ENCODE data around the gene PLEKHG4B. TPM values are rescaled to one million over a fixed set of nuclear protein-coding genes. Genes with fewer than 3 reads are reported as not detected.

The PLEKHG4B gene
- total and polyA plus RNA-seq, 2 of the 8 experiments (the other 6 are each of a cell fraction or from before 2014, with no cell fraction given): 31.1 to 43.6 TPM

DNA sequence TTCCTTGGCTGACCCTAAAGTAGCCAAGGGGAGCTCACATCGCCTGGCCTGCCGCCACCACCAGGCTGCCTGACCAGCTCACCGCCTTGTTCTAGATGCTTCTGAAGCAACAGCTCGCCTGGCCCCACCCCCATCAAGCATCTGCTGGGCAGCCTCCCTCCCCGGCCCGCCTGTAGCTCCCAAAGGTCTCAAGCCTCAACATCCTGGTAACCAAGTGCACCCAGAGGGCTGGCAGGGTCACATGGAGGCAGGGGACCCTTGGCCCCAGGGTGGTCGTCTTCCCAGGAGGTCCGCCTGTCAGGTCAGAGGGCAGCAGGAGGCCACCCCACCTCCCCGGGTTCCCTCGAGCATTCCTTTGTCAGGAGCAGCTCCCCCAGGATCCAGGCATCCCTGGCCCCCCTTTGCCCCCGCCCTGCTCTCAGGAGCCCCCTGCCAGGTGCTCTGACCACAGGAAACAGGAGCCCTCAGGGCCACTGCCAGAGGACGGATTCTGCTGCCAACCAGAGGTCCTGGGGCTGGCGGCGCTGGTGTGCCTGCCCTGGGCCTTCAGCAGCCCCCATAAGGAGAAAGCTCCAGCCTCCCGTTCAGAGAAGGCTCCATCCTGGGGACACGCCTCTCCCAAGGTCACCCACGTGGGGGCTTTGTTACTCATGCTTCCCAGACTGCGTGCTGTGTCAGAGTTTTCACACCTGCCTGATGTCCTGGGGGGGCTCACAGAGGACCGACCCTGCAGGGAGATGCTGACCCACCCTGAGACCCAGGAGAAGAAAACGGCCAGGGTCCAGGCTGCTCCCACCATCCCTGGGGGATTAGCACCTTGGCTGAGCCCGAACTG is 95.9 kb downstream of the PLEKHG4B start:
- POLR2A ChIA-PET (ENCODE audit: partially characterized antibody): interaction anchor here (0.8 to 1.5 kb wide), 6 partner anchors 8 to 50 kb away, joined by 3 to 9 read pairs (median 3); partner anchors contain the start of genes CCDC127 and SDHA
- TF ChIP-seq HDAC6 (IDR thresholded peaks at IDR 0.05; ENCODE audit: low read depth, low read length) (no peak), BCL11A (IDR thresholded peaks at IDR 0.05; ENCODE audit: low read depth in 2 of 2, low read length in 2 of 2) (no peak), MAX (IDR thresholded peaks at IDR 0.05) (peak; percentile 63)

More for the DNA sequence above, 95.9 kb downstream of the PLEKHG4B start:
- H3K4me3 ChIP-seq (ENCODE audit: extremely low read depth in 1 of 4, insufficient read depth in 2 of 4, low read depth in 3 of 4, low read length in 4 of 4): no peak overlapping the region
- no peaks in the 10 kb centered on the region for H3K23me2 ChIP-seq (ENCODE audit: low read depth, low read length)
- H2BK20ac ChIP-seq (ENCODE audit: low read length): no peak overlapping the region
- no peak overlapping the region for H2AK5ac ChIP-seq (ENCODE audit: low read depth, low read length)
- H3K4me2 ChIP-seq (ENCODE audit: insufficient read depth in 1 of 2, low read depth in 2 of 2, low read length in 2 of 2): no peak overlapping the region
- no peak overlapping the region for H2AFZ ChIP-seq (ENCODE audit: low read length)
- no peak overlapping the region for H4K91ac ChIP-seq (replicated peaks; ENCODE audit: insufficient read length, low read length)
- no peaks in the 10 kb centered on the region; the same call in 1 of the 2 replicates for H3K79me1 ChIP-seq (ENCODE audit: low read depth, low read length)
- peaks cover 0 to 12% (median 9%) of the 10 kb centered on the region in 4 experiments; a peak in 5 of 7 replicates for H3K4me1 ChIP-seq (replicated peaks in 1 of 4; ENCODE audit: control insufficient read depth in 3 of 4, insufficient read depth in 4 of 4, low read length in 3 of 4)
- H2BK15ac ChIP-seq (ENCODE audit: low read length): no peak overlapping the region
- H3K4ac ChIP-seq (replicated peaks; ENCODE audit: insufficient read length, low read depth, low read length): peak overlapping the region; percentile 38
- CTCF ChIA-PET (ENCODE audit: partially characterized antibody): interaction anchor here (0.6 to 2.5 kb wide), 34 partner anchors 9 to 322 kb away, joined by 3 to 18 read pairs (median 4); partner anchors contain the start of genes CCDC127 and SDHA
- WGBS, 2 experiments (ENCODE audit: extremely low coverage in 1 of 2, insufficient coverage in 1 of 2, insufficient read length in 1 of 2, insufficient replicate concordance in 2 of 2, low coverage in 1 of 2, low lambda C conversion rate in 2 of 2, missing lambda C conversion rate in 1 of 2): 79% methylated on average over 15 of the region's 21 CpGs; no CpG with 5 or more reads in 1 of the 2 experiments
- no peak overlapping the region for H3K18ac ChIP-seq (ENCODE audit: extremely low read depth, low read length)
- DNase-seq (ENCODE audit: low read depth in 1 of 2, low spot score in 2 of 2) (no peak), FAIRE-seq (no peak)
- H3K27ac ChIP-seq (ENCODE audit: low read depth, low read length): no peak overlapping the region
- no peak overlapping the region for H4K8ac ChIP-seq (ENCODE audit: extremely low read depth, insufficient read depth, low read length)
- no peak overlapping the region for H2BK12ac ChIP-seq (ENCODE audit: low read depth, low read length)
- H3K36me3 ChIP-seq (ENCODE audit: control insufficient read depth in 2 of 4, insufficient read depth in 4 of 4, low read length in 3 of 4): peaks cover 0 to 4% (median 3%) of the 10 kb centered on the region in 4 experiments; a peak in 3 of 8 replicates
- no peak overlapping the region for H3K56ac ChIP-seq (replicated peaks; ENCODE audit: insufficient read length, low read depth, low read length)
- H3K79me2 ChIP-seq (ENCODE audit: control insufficient read depth in 1 of 2, insufficient read depth in 2 of 2, low read length in 2 of 2): no peaks in the 10 kb centered on the region
- H3K9me3 ChIP-seq (ENCODE audit: insufficient read depth in 2 of 2, low read depth in 1 of 2, low read length in 1 of 2): no peaks in the 10 kb centered on the region
- no peak overlapping the region for H3K9ac ChIP-seq (replicated peaks in 1 of 4; ENCODE audit: extremely low read depth in 1 of 4, low read depth in 3 of 4, low read length in 3 of 4)
- no peak overlapping the region for H3K23ac ChIP-seq (ENCODE audit: insufficient read length)
- H4K20me1 ChIP-seq (replicated peaks in 1 of 2; ENCODE audit: control insufficient read depth in 1 of 2, insufficient read depth in 2 of 2, low read length in 2 of 2): peaks cover 3 to 12% of the 10 kb centered on the region in 2 experiments
- H2BK5ac ChIP-seq (ENCODE audit: low read depth, low read length): no peak overlapping the region
- no peak overlapping the region for H3K14ac ChIP-seq (ENCODE audit: insufficient read length)
- no peaks in the 10 kb centered on the region for H3K27me3 ChIP-seq (replicated peaks in 1 of 4; ENCODE audit: control insufficient read depth in 3 of 4, extremely low read depth in 1 of 4, insufficient read depth in 3 of 4, low read length in 3 of 4)
- H4K5ac ChIP-seq (ENCODE audit: insufficient read length, low read depth, low read length): no peak overlapping the region
- peak overlapping the region; percentile 64 for H2BK120ac ChIP-seq (replicated peaks; ENCODE audit: low read depth, low read length)
